Stimulated activated CD4-positive, alpha-beta T cell treated with anti-CD3 and anti-CD28 coated beads, Interleukin-2, amount 100 ng/mL, for 24 hours (primary cell): ENCODE measurements around the gene KCND2.
"Not testable (repeated sequence)": the region's sequence is repeated elsewhere in the genome, so short reads cannot be mapped to it uniquely, and the experiment has no call there.

Experiments
- DNase-seq, 2 donors: peaks; one replicate each; pipeline ENCODE4 v3.0.0-alpha.2; 2020

KCND2 gene

GRCh38 chr7:120588862-120589261 is 315.9 kb downstream of the KCND2 start:
- DNase-seq, result no peak

- DNase-seq, result no peak
These were observed 327.6 kb downstream of the KCND2 start for GRCh38 chr7:120600607-120601006.

GRCh38 chr7:120603366-120603765 is 330.4 kb downstream of the KCND2 start:
- no peak for DNase-seq

- DNase-seq, result no peak
These were observed 336.3 kb downstream of the KCND2 start for GRCh38 chr7:120609136-120609753.

GRCh38 chr7:120611975-120612374 is 339.0 kb downstream of the KCND2 start:
- DNase-seq, result no peak

- DNase-seq, result no peak
These were observed 342.7 kb downstream of the KCND2 start for GRCh38 chr7:120615703-120616102.

GRCh38 chr7:120617275-120617674 is 344.3 kb downstream of the KCND2 start:
- DNase-seq, result no peak

GRCh38 chr7:120628251-120628650 is 355.3 kb downstream of the KCND2 start:
- DNase-seq, result no peak

- no peak for DNase-seq
These were observed 366.9 kb downstream of the KCND2 start for GRCh38 chr7:120639884-120640283.

GRCh38 chr7:120645966-120646365 is 373.0 kb downstream of the KCND2 start:
- DNase-seq, result no peak

- no peak for DNase-seq
These were observed 381.3 kb downstream of the KCND2 start for GRCh38 chr7:120654241-120654640.

- no peak for DNase-seq
These were observed 385.5 kb downstream of the KCND2 start for GRCh38 chr7:120658516-120658915.

GRCh38 chr7:120662291-120662690 is 389.3 kb downstream of the KCND2 start:
- DNase-seq, result no peak

- DNase-seq, result no peak
These were observed 392.1 kb downstream of the KCND2 start for GRCh38 chr7:120665068-120665467.

- DNase-seq, result no peak
These were observed 402.1 kb downstream of the KCND2 start for GRCh38 chr7:120675076-120675475.

GRCh38 chr7:120677535-120677934 is 404.6 kb downstream of the KCND2 start:
- DNase-seq, result no peak

GRCh38 chr7:120680985-120681384 is 408.0 kb downstream of the KCND2 start:
- DNase-seq, result no peak

GRCh38 chr7:120684463-120684862 is 411.5 kb downstream of the KCND2 start:
- no peak for DNase-seq

- DNase-seq, result no peak
These were observed 418.9 kb downstream of the KCND2 start for GRCh38 chr7:120691915-120692314.

- no peak for DNase-seq
These were observed 422.9 kb downstream of the KCND2 start for GRCh38 chr7:120695848-120696247.

GRCh38 chr7:120700796-120701195 is 427.8 kb downstream of the KCND2 start:
- DNase-seq, result no peak

GRCh38 chr7:120702408-120702807 is 429.4 kb downstream of the KCND2 start:
- not testable (repeated sequence) for DNase-seq

GRCh38 chr7:120703585-120704240 is 430.7 kb downstream of the KCND2 start:
- no peak for DNase-seq

GRCh38 chr7:120709252-120709971 is 436.4 kb downstream of the KCND2 start:
- no peak for DNase-seq
